Body of pancreas (tissue), 4 donors: ENCODE data around the gene MPST. TPM values are rescaled to one million over a fixed set of nuclear protein-coding genes. Genes with fewer than 3 reads are reported as not detected.

ENCODE experiments used
- ATAC-seq: fragments of 150-250 bp; one replicate; pipeline ENCODE4 v1.9.1; 2016
- DNase-seq, 4 donors: peaks; one replicate each; pipeline ENCODE4 v3.0.0-alpha.2; 2019
- H3K27ac ChIP-seq, 4 donors: fragments of 200-600 bp; sonication (generic); 1 replicate in 3 of 4; 2 replicates in 1 of 4; pipeline versions ENCODE4 v1.5.1 to v1.6.1; 2016 to 2019; ENCODE audit warnings: mild to moderate bottlenecking in 1 of 4, mixed read lengths in 1 of 4, moderate library complexity in 1 of 4
- H3K27me3 ChIP-seq, 2 donors: fragments of 200-600 bp; sonication (generic); one replicate each; pipeline ENCODE4 v1.6.0; 2016; ENCODE audit warnings: mild to moderate bottlenecking in 1 of 2
- H3K36me3 ChIP-seq, 2 donors: fragments of 200-600 bp; sonication (generic); replicated peaks in 1 of 2; 2 replicates each; pipeline ENCODE4 v1.5.1; 2016; ENCODE audit warnings: low read depth in 2 of 2; ENCODE audit not compliant: insufficient read depth in 1 of 2
- H3K4me1 ChIP-seq: fragments of 200-600 bp; sonication (generic); one replicate; pipeline ENCODE4 v1.6.0; 2016
- H3K4me3 ChIP-seq, 2 donors: fragments of 200-600 bp; sonication (generic); 1 replicate in 1 of 2; 2 replicates in 1 of 2; pipeline ENCODE4 v1.5.1; 2016 to 2019
- H3K9me3 ChIP-seq, 3 donors: fragments of 200-600 bp; sonication (generic); 1 replicate in 2 of 3; 2 replicates in 1 of 3; pipeline ENCODE4 v1.5.1; 2016
- CTCF ChIP-seq, 7 experiments: fragments of 450-650 bp in 4 of 7; fragments of 200-600 bp in 3 of 7; sonication (generic) in 3 of 7; IDR thresholded peaks; one replicate each; pipeline ENCODE4 v1.5.1; 2016 to 2019; ENCODE audit warnings: antibody characterized with exemption in 7 of 7
- POLR2A ChIP-seq, 3 donors: fragments of 450-650 bp; IDR thresholded peaks; one replicate each; pipeline ENCODE4 v1.6.1; 2016; ENCODE audit warnings: antibody characterized with exemption in 3 of 3, mild to moderate bottlenecking in 2 of 3
- WGBS, 2 donors: methylation state at CpG; one replicate each; pipeline ENCODE4 v1.1.5; 2017; 5-methylcytosine and 5-hydroxymethylcytosine counted together
- intact Hi-C: fragments of 100-400 bp; cut with DNase I; formaldehyde crosslinking; loops from one replicate; pipeline ENCODE4 v1.15.1; 2023
- total RNA-seq, 2 donors: library from RNA; depleted of rRNA; stranded (reverse); fragments of >200 nt; gene quantifications; one replicate each; pipeline ENCODE4 v1.1.0, GENCODE V29; 2016

MPST gene
- total RNA-seq, 2 donors from 2014 or later = 173 TPM

- no peaks in the 10 kb centered on the region for H3K27me3 ChIP-seq
- no peaks in the 10 kb centered on the region for H3K36me3 ChIP-seq
- WGBS, 2 donors = 53 to 56% methylated on average over 7 to 8 of the region's 8 CpGs
- no peak overlapping the region for H3K27ac ChIP-seq
- intact Hi-C loops = loop anchor here (10.0 kb wide), 2 partner anchors 189 to 269 kb away; partner anchors contain the start of gene NCF4
- H3K4me3 ChIP-seq = no peak overlapping the region
- DNase-seq (no peak), ATAC-seq (no peak)
- TF ChIP-seq POLR2A (IDR thresholded peaks at IDR 0.05) = no peak
- no peak for TF ChIP-seq CTCF (IDR thresholded peaks at IDR 0.05)
- peaks cover 8% of the 10 kb centered on the region for H3K4me1 ChIP-seq
- H3K9me3 ChIP-seq = no peaks in the 10 kb centered on the region
Observed at GRCh38 chr22:37054056-37054395, 34.5 kb downstream of the MPST start.

- Histone ChIP-seq H3K4me1 (peaks cover 8% of the 10 kb centered on the region), H3K27ac (no peak overlapping the region), H3K4me3 (no peak overlapping the region), H3K9me3 (no peaks in the 10 kb centered on the region), H3K27me3 (no peaks in the 10 kb centered on the region), H3K36me3 (no peaks in the 10 kb centered on the region)
- intact Hi-C loops = loop anchor here (10.0 kb wide), 2 partner anchors 190 to 270 kb away; partner anchors contain the start of gene NCF4
- TF ChIP-seq POLR2A (IDR thresholded peaks at IDR 0.05) = no peak
- no peak for TF ChIP-seq CTCF (IDR thresholded peaks at IDR 0.05)
- 74 to 79% methylated on average over 6 to 20 of the region's 20 CpGs for WGBS, 2 donors
- DNase-seq = no peak
- no peak for ATAC-seq
Observed at GRCh38 chr22:37054600-37055365, 35.2 kb downstream of the MPST start.

GRCh38 chr22:37056246-37056645 is 36.7 kb downstream of the MPST start:
- intact Hi-C loops = loop anchor here (10.0 kb wide), 2 partner anchors 191 to 271 kb away; partner anchors contain the start of gene NCF4
- no peak for ATAC-seq
- peaks cover 8% of the 10 kb centered on the region for H3K4me1 ChIP-seq
- no peak overlapping the region for H3K27ac ChIP-seq
- H3K36me3 ChIP-seq = no peaks in the 10 kb centered on the region
- no peaks in the 10 kb centered on the region for H3K9me3 ChIP-seq
- no peaks in the 10 kb centered on the region for H3K27me3 ChIP-seq
- TF ChIP-seq CTCF (IDR thresholded peaks at IDR 0.05) (no peak), POLR2A (IDR thresholded peaks at IDR 0.05) (no peak)
- no peak overlapping the region for H3K4me3 ChIP-seq
- DNase-seq = no peak
- 86% methylated on average over 12 to 13 of the region's 13 CpGs for WGBS, 2 donors

GRCh38 chr22:37057226-37057625 is 37.7 kb downstream of the MPST start:
- peaks cover 3% of the 10 kb centered on the region for H3K4me1 ChIP-seq
- 78 to 80% methylated on average over 9 of the region's 9 CpGs for WGBS, 2 donors
- H3K36me3 ChIP-seq = no peaks in the 10 kb centered on the region
- no peak overlapping the region for H3K4me3 ChIP-seq
- H3K9me3 ChIP-seq = no peaks in the 10 kb centered on the region
- H3K27ac ChIP-seq = no peak overlapping the region
- ATAC-seq = no peak
- TF ChIP-seq CTCF (IDR thresholded peaks at IDR 0.05) (no peak), POLR2A (IDR thresholded peaks at IDR 0.05) (no peak)
- H3K27me3 ChIP-seq = no peaks in the 10 kb centered on the region
- DNase-seq = no peak
- intact Hi-C loops = loop anchor here (10.0 kb wide), 2 partner anchors 192 to 272 kb away; partner anchors contain the start of gene NCF4
